NCI-H1417 (cell line): ENCODE results near the gene CDCA7L.
A peak's percentile ranks its signal among the peaks of the same experiment; 100 is the strongest.

Source experiments
- DNase-seq, 3 experiments: peaks; one replicate each; lab custom pipeline; 2025; lab: John Stamatoyannopoulos, UW

CDCA7L gene, protein sequence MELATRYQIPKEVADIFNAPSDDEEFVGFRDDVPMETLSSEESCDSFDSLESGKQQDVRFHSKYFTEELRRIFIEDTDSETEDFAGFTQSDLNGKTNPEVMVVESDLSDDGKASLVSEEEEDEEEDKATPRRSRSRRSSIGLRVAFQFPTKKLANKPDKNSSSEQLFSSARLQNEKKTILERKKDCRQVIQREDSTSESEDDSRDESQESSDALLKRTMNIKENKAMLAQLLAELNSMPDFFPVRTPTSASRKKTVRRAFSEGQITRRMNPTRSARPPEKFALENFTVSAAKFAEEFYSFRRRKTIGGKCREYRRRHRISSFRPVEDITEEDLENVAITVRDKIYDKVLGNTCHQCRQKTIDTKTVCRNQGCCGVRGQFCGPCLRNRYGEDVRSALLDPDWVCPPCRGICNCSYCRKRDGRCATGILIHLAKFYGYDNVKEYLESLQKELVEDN

DNA sequence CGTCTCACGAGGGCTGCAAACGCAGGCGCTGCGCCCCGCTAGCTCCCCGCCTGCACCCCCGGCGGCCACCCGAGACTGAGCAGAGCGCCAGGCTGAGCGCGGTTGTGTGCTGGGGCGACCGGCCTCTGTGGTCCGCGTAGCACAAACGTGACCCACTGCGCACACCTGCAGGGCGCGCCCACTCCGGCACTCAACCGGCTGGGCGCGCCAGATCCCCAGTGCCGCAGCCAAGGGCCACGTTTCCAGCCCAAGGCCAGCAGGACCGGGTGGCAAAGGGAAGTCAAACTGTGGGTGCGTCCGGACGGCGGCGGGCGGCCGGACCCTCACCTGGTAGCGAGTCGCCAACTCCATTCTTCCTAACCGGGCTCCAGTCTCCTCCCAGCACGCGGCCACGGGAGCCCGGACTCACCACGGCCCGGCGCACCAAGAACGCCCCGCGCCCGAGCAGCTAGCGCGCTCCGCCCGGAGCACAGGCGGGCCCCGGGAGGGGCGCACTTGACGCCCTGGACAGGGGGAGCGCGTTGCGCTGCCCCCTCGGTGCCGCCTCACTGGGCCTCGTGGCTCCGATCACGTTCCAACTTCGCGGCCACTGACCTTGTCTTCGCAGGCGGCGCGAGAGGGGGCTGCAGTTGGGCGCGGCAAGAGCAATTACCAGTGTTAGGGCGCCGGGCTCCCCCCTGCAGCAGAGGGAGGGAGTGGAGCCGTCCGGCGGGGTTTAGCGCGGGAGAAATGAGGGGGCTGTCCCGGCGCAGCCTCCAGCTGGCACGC is at the start of gene CDCA7L:
TSS of gene CDCA7L (minus strand) at position 446 of the 768 bp plus-strand sequence. CDS start at position 351, 95 bp downstream.
- peak; percentile 7 to 97 (median 96) for DNase-seq

DNA sequence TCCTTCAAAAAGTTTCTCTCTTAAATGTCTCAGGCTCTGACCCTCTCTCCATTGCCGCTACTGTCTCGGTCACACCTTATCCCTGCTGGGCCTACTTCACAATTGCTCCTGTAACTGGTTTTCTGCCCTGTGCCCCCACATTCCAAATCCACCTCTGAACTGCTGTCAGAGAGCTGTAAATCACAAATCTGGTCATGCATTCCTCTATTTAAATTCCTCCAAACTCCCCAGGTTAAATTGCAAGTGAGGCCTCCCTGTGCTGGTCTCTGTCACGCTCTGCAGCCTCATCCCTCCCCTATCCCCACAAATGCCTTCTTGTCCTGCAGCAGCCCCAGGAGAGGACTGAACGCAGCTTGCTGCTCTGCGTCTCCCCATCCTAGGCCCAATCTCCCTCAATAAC is 40.4 kb upstream of the CDCA7L start:
- DNase-seq: no peak

DNA sequence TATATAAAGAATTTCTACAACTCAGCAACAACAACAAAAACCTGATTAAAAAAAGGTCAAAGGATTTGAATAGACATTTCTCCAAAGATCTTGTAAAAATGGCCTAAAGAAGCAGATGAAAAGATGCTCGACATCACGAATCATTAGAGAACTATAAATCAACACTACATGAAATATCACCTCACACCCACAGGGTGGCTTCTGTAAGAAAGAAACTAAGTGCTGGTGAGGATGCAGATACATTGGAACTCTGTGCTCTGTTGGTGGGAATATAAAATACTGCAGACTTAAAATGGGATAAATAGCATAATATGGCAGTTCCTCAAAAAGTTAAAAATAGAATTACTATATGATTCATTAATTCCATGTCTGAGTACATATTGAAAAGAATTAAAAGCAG is 38.3 kb upstream of the CDCA7L start:
- DNase-seq: peak in 1 of 3 experiments; percentile 17

DNA sequence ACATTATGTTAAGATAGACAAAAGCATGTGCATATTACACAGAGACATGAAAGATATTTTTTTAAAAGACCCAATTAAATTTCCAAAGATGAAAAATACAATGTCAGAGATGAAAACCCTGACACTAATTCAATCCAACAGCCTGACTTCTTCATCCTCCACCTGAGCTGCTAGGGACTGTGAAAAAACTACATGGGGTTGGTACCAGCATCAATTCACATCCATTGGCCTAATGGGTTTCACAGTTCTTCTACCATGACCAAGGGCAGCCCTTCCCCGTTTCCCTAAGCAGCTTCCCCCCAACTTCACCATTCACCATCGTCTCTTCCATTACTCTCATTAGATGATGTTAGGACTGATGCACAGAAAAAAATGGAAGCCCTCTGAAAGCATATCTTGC is 37.4 kb upstream of the CDCA7L start:
- DNase-seq: no peak

DNA sequence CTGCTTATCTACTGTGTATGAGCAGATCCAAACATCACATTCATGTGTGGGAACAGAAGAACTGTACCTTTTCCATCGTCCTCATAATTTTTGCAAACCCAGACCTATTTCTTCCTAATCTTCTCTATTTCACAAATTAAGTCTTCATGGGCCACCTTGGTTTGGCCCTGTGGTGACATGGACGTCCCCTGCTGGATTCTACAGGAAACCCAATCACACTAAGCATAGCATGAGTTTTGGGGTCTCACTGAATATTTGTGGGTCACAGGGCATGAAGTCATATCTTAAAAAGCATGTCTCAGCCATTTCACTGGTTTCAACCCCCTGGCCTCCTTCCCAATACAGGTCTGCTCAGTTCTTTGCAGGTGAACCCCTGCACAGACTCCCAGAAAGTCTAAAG is 35.8 kb upstream of the CDCA7L start:
- no peak for DNase-seq

DNA sequence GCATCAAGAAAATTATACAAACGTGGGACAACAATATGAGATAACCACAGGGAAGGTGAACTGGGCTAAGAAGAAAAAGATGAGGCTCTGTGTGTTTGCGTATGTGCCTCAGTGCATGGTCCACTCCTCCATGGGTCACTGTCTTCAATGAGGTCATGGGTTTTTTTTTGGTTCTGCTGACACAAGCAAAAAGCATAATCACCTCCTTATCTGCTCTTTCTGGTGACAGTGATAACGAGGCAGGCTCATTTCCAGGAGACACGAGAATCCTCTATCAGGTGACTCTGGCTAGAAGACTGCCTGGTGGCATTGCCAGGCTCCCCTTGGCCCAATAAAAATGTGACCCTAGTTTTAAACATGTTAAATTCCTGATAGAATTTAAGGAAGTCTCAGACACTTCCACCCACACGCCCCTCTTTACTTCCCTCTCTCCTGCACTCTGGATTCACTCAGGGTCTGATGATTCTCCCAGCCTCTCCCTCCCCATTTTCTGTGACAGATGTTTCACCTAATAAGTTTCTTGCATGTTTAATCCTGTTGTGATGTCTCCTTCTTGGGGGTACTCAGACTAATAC is 35.3 kb upstream of the CDCA7L start:
- no peak for DNase-seq

DNA sequence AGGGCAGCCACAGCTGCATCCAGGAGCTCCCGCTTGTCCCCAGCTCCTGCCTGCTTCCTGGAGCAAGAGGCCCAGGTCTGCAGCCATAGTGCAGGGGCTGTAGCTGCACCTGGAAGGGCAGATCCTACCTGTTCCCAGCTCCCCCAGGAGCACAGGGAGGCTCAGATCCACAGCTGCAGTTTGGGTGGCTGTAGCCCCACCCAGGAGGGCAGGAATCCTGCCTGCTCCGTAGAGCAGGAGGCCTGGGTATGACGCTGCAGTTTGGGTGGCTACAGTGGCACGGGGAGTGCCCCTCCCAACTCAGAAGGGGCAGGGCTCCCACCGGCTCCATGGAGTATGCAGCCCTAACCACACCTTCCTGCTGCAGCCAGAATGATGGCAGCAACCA is 26.7 kb upstream of the CDCA7L start:
- DNase-seq: no peak

DNA sequence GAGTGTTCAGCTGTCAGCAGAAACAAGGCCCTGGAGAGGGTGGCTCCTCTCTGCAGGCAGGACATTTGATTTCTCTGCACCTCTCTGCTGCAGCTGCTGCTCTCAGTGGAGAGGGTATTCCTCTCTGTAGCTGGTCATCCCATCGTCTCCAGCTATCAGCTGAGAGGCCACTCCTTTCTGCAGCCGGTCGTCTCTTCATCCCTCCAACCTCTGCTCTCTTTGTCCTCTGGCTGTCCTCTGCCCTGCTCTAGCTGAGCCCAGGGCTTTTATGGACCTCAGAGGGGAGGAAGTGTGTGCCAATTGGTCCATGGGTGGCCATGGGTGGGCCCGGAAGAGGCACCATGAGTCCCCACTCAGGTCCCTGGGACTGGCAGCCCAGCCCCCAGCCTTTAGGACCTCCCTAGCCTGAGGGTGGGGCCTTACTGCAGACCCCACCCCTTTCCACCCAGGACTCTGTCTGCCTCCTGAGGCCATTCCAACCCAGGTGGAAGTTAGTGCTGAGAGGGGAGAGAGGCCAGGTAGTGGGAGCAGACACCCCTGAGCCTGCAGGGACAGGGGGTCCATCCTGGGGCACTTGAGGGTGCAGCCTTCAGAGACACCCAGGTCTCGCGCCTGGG is 26.2 kb upstream of the CDCA7L start:
- DNase-seq: no peak

DNA sequence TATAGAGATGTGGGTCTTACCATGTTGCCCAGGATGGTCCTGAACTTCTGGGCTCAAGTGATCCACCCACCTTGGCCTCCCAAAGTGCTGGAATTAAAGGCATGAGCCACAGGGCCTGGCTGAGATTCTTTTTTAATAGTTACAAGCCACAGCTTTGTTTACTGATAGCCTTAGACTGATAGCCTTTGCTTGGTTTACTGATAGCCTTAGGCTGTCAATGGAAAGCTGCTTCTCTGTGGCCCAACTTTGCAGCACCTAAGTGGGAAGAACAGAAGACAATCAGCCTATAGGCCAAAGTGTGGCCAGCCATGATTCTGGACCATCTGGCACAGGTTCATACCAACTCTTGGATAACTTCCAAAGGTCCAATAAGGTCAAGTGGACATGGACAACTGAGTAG is 24.1 kb upstream of the CDCA7L start:
- no peak for DNase-seq

DNA sequence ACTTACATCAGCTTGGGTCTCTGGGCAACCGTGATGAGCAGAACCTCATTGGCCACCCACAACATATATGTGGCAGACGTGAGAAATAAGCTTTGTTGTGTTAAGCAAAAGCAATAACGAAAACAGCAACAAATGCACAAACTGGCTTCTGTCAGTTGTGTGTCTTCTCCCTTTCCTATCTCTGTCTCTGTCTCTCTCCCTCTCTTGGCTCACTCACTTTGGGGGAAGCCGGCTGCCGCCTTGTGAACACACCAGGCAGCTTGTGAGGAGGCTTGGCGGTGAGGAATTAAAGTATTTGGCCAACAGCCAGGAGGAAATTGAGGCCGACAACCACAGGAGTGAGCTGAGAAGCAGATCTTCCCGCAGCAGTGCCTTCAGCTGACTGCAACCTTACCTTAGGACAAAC is 21.9 kb upstream of the CDCA7L start:
- DNase-seq: peak in 1 of 3 experiments; percentile 16

DNA sequence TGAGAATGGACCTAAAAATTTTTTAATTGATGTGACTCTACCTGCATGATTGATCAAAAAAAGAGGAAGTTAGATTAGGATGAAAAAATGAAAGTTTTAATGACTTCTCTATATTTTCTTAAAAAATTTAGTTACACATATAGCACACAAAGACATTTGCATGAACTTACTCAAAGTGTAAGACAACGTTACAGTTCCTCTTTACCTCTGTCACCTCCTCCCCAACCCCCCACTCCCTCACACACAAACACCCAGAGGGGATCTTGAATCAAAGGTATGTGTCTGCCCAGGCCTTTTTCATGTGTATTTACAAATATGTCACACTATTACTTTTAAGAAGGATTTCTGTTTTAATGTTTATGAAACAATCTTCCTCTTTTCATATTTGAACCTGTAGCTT is 20.6 kb upstream of the CDCA7L start:
- no peak for DNase-seq

DNA sequence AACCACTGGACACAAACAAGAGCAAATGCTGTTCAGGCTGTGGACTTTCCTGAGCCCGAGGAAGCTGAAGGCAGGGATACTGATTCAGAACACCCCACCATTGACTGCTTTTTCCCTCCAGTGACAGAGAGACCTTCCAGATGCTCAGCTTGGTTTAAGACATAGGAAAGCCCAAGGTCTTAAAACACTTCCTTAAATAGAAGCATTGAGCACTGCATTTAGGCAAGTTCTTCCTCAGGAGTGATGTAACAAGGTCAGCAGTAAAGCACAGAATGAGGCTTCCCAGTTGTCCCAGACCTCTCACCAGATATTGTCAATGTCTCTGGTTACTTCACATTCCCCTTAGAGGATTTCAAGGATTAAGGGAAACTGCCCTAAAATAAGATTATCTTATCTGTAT is 19.6 kb upstream of the CDCA7L start:
- no peak for DNase-seq

DNA sequence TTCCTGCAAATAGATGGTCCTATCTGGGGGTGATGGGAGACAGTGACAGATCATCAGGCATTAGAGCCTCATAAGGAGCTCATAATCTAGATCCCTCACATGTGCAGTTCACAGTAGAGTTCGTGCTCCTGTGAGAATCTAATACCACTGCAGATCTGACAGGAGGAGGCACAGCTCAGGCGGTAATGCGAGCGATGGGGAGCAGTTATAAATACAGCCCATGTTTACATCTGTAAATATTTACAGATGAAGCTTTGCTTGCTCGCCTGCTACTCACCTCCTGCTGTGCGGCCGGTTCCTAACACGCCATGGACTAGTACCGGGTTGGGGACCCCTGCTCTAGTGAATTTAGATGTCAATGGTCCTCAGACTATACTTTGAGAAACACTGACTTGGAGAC is 17.0 kb upstream of the CDCA7L start:
- DNase-seq: peak in 1 of 3 experiments; percentile 49

DNA sequence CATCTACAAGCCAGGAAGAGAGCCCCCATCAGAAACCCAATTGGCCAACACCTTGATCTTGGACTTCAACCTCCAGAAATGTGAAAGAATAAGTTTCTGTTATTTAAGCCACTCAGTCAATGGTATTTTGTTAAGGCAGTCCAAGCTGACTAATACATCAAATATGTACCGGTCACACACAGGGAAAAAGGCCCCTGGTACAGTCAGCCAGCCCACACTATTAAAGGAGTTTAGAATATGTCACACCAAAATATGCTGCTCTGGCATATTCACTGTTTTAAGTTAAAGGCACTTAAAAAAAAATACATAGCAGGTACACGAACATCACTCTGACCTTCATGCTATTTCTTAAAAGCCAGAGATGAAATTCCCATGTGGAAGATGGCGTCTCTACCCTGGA is 15.2 kb upstream of the CDCA7L start:
- no peak for DNase-seq

DNA sequence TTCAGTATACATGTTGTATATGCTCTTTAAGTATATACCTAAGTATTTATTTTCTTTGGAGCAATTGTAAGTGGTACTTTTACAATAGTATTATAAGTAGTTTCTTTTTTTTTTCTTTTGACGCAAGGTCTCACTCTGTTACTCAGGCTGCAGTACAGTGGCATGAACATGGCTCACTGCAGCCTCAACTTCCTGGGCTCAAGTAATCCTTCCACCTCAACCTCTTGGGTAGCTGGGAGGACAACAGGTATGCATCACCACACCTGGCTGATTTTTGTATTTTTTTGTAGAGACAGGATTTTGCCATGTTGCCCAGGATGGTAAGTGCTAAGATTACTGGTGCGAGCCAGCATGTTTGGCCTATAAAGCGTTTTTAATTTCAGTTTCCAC is 13.7 kb upstream of the CDCA7L start:
- no peak for DNase-seq

DNA sequence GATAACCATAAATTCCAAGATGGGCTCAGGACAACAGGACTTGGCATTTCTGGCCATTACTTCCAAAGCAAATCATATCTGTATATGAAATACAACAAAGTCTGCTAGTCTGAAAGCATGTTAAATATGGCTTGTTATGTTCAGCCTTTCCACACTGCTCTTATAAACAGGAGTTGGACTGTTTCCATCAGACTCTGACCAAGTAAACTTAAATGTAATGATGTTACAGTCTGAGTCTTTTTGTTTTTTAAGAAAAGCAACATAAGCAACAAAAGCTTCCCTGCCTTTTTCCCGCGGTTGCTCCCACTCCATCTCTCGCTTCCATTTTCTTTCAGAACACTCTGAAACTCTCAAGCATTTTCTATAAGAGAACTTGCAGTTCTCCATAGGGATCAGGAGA is 8.1 kb upstream of the CDCA7L start:
- no peak for DNase-seq

DNA sequence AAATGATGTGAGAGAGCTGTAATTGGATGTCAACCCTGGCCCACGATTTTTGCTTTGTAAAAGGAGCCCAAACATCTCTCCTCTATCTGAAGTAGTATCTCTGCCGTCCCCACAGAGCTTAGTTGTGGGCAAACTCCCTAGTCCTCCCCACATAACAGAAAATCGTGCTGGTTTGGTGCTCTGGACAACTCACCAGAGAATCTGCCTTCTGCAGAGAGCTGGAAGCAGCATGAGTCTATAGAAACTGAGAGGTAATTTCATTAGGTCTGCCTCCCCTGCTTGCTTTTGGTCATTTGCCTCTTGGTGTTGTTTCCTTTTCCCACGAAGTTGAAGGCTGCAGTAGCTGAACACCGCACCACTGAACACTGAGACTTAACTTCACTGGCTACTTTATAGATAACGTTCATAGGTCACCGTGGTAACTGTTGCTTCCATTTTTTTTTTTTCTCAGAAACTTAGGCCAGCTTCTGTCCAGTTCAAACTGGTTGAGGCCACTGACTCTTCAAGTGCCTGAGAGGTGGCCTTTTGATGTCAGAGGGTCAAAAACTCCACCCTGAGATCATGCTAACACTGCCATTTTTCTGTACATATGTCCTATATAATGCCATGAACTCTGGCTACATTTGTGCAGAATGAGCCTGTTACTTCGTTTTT is 3.3 kb upstream of the CDCA7L start:
- no peak for DNase-seq

DNA sequence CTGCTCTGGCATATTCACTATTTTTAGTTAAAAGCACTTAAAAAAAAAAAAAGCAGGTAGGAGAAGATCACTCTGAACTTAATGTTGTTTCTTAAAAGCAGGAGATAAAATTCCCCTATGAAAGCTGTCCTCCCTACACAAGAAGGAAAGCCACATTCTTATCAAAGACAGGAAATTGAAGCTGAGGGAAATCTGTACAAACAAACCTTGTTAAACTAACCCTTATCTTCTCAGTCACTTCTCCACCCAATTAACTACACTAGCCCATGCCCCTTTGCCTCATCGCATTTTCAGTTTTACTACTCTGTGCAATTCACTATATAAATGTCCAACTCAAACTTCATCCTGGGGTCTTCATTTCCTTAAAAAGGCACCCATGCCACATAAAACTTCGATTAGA is 2.7 kb upstream of the CDCA7L start:
- DNase-seq: no peak

DNA sequence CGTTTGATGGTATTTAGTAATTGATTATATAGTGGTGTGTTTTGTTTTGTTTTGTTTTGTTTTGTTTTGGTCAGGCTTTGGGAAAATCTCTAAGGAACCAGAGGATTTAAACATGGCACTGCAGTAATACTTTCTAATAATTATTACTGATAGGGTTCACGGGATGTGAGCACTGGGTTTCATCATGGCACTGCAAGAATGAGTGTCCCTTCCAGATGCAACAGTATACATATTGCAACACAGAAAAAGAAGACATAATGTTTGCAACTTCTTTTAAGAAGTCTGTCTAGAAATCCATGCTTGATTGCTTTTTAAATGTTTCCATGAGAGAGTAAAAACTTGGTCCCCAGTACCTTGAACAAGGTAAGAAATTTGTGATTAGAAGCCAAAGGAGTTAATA is 2.2 kb upstream of the CDCA7L start:
- no peak for DNase-seq

DNA sequence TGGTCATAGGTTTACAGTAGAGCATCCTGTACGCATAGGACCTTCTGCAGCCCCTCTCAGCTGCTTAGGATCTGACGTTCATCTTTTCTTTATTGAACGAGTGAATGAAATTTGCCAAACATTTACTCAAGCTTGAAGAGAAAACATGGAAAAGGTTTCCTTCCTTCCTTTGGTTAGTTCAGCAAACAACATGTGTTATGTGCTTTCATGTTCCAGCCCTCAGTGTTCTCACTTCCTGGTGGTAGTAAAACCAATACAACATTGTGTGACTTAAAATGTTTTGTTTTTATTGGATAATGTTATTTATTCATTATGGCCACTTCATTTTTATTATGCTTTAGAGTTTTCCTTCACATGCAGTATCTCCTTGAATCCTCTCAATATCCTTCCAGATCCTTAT is 1.4 kb upstream of the CDCA7L start:
- peak in 1 of 3 experiments; percentile 56 for DNase-seq

DNA sequence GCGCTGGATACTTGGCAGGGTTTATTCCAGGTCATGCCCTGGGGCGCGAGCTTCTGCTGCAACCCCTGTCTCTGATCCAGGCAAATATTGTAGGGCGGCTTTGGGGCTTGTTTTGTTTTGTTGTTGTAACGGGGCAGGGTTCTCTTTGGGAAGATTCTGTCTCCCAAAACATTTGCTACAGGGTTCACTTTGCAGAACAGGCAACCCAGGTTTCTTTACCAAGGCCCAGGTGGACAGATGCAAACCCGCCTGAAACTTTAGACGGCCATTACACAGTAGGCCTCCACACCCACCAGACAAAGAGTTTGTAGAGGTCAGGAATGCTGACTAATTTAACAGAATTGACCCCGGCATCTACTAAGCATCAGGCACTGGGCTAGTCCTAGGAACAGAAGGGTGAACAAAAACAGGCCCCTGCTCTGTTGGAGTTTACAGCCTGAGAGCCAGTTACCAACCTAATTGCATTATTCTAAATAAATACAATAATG is 567 bp upstream of the CDCA7L start:
- DNase-seq: no peak
